BE2C (cell line): ENCODE results near the gene MAGI1.

Experiments
- DNase-seq: peaks from one replicate; pipeline ENCODE4 v3.0.0-alpha.2; 2020
- H3K27me3 ChIP-seq: fragments of 250-450 bp; sonication (Bioruptor Pico); 2 replicates; pipeline ENCODE4 v1.5.1; 2020; ENCODE audit warnings: mild to moderate bottlenecking
- H3K36me3 ChIP-seq: fragments of 250-450 bp; sonication (Bioruptor Pico); 2 replicates; pipeline ENCODE4 v1.5.1; 2020; ENCODE audit warnings: mild to moderate bottlenecking
- H3K4me1 ChIP-seq: fragments of 250-450 bp; sonication (Bioruptor Pico); 2 replicates; pipeline ENCODE4 v1.5.1; 2020
- H3K4me3 ChIP-seq: 2 replicates; pipeline ENCODE4 v1.5.1; 2011; ENCODE audit warnings: low read depth, low read length
- H3K9me3 ChIP-seq: fragments of 250-450 bp; sonication (Bioruptor Pico); 2 replicates; pipeline ENCODE4 v1.5.1; 2020
- TF ChIP-seq, protein P1 (sequence below): IDR thresholded peaks from 2 replicates; pipeline ENCODE4 v1.5.1; 2012; ENCODE audit warnings: mild to moderate bottlenecking, low read depth, low read length

Gene MAGI1

DNA sequence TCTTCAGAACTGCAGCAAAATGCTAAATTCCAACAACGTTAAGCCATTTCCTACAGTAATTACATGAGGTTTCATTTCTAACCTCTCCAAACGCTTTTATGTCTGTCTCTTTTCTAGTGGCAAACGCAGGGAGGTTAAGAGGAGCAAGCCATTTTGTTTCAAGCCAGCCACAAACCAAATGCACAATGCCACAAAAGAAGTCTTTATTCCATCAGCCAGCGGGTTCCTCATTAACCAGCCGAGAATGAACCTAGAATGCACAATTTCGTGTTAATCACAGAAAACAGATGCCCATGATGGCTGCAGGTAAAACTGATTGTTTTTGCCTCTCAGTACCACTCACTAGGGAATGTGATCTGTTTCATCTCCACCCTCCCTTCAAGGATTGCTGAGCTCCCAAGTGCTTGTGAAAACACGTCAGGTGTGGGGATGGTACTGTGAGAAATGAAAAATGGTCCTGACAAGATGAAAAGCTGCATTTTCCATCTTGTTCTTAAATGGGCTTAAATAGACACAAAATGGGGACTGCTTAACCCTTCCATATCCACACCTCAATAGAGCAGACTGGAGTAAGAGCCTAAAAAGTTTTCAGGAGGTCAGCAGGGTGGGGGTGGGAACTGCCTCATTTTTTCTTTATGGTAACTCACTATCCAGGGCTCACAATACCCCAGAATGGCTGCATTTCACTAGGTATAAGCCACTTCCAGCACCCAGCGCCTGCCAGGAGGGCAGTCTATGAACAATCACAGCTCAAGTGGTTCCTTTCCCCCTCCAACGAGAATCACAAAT is 277.1 kb downstream of the MAGI1 start:
- no peaks in the 10 kb centered on the region for H3K36me3 ChIP-seq
- no peak for DNase-seq
- TF ChIP-seq, protein P1, sequence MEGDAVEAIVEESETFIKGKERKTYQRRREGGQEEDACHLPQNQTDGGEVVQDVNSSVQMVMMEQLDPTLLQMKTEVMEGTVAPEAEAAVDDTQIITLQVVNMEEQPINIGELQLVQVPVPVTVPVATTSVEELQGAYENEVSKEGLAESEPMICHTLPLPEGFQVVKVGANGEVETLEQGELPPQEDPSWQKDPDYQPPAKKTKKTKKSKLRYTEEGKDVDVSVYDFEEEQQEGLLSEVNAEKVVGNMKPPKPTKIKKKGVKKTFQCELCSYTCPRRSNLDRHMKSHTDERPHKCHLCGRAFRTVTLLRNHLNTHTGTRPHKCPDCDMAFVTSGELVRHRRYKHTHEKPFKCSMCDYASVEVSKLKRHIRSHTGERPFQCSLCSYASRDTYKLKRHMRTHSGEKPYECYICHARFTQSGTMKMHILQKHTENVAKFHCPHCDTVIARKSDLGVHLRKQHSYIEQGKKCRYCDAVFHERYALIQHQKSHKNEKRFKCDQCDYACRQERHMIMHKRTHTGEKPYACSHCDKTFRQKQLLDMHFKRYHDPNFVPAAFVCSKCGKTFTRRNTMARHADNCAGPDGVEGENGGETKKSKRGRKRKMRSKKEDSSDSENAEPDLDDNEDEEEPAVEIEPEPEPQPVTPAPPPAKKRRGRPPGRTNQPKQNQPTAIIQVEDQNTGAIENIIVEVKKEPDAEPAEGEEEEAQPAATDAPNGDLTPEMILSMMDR = no peak
- no peaks in the 10 kb centered on the region for H3K27me3 ChIP-seq
- no peak overlapping the region for H3K4me3 ChIP-seq
- no peaks in the 10 kb centered on the region for H3K9me3 ChIP-seq
- no peaks in the 10 kb centered on the region for H3K4me1 ChIP-seq

DNA sequence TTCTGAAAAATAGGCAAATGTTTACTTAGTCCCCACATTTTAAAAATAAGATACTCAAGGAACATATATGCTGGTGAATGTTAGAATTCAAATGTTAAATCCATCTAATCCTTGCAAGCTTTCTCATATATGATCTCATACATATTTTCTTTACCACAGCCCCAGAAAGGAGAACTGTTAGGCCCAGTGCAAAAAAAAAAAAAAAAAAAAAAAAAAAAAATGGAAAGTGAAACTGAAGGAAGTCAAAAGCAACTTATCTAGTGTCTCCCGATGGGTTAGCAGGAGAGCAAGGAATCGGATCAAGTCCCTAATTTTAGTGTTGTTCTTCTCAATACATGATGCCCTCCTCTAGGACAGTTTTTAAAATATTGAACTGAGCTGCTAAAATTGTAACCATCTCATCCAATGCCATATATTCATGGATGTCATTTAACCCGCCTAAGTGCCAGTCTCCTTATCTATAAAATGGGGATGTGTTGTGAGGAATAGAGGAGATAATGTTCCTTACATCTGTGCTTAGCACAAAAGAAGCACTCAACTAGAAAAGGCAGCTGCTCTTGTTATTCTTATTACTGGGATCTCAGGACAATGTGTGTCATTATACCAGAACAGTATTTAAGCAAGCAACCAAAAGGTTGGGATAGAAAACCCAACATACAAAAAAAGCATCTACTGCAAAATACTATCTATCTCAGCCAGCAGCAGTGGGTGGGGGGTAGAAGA is 279.7 kb downstream of the MAGI1 start:
- TF ChIP-seq, protein P1 = no peak
- Histone ChIP-seq H3K27me3 (no peaks in the 10 kb centered on the region), H3K4me3 (no peak overlapping the region), H3K36me3 (no peaks in the 10 kb centered on the region), H3K4me1 (no peaks in the 10 kb centered on the region), H3K9me3 (no peaks in the 10 kb centered on the region)
- DNase-seq = no peak

DNA sequence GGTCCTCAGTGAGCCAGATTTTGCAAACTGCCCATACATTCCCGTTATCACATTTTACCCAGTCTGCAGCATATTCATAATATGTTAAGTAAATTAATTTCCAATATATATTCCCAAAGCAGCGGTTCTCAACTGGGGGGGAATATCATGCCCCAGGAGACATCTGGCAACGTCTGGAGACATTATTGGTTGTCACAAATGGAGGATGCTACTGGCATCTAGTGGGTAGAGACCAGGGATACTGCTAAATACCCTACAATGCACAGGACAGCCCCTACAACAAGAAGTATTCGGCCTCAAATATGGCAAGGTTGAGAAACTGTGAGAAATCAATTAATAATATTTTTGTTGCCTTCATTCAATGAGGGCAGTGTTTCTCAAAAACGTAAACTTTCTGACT is 280.3 kb downstream of the MAGI1 start:
- no peak for DNase-seq
- Histone ChIP-seq H3K36me3 (no peaks in the 10 kb centered on the region), H3K4me1 (no peaks in the 10 kb centered on the region), H3K27me3 (no peaks in the 10 kb centered on the region), H3K9me3 (no peaks in the 10 kb centered on the region), H3K4me3 (no peak overlapping the region)
- TF ChIP-seq, protein P1 = no peak

DNA sequence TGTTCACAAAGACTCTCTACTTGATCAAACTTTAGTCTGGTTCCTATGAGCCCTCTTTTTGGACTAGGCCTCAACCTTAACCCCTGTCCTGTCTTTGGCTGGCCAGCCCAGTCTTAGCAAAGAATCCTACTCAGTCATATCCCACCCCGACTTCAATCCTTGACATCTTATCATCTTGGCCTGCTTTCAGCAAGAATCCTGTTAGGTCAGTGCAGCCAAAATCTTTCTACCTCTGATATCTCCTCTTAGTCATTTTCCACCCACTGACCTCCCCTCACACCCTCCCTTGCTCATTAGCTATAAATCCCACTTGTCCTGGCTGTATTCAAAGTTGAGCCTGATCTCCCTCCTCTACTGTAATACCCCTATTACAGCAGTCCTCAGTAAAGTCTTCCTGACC is 286.1 kb downstream of the MAGI1 start:
- H3K4me3 ChIP-seq = no peak overlapping the region
- no peaks in the 10 kb centered on the region for H3K27me3 ChIP-seq
- no peaks in the 10 kb centered on the region for H3K9me3 ChIP-seq
- DNase-seq = no peak
- H3K4me1 ChIP-seq = no peaks in the 10 kb centered on the region; the same call in 1 of the 2 replicates
- TF ChIP-seq, protein P1 = no peak
- H3K36me3 ChIP-seq = no peaks in the 10 kb centered on the region

DNA sequence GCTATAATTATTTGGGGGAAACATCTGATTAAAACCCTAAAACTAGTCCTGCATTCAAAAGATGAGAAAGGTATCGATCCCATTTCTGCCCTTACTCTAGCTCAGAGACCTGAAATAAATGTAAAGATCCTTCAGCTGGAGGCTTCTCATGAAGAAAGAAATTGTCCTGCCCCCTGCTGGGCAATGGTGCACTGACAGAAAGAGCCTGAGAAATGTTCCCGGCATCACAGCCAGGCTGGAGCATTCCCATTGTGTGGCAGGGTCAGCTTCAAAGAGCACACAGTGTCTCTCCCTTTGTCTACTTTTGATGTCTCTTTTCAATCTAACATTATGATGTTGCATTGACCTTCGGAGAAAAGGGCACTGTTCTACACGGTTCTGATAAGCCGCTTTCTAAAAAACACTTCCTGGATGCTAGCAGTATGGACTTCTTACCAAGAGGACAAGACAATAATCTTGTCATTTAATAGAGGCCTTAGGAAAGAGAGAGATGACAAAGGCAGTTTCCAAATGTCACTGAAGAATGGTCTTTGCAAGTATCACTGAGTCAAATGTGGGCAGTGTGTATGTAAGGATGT is 287.5 kb downstream of the MAGI1 start:
- TF ChIP-seq, protein P1 = peak; percentile 89
- Histone ChIP-seq H3K4me1 (no peaks in the 10 kb centered on the region; the same call in 1 of the 2 replicates), H3K9me3 (no peaks in the 10 kb centered on the region), H3K27me3 (no peaks in the 10 kb centered on the region), H3K36me3 (no peaks in the 10 kb centered on the region), H3K4me3 (no peak overlapping the region)
- DNase-seq = peak; percentile 72
